Activated CD4-positive, alpha-beta T cell treated with anti-CD3 and anti-CD28 coated beads for 48 hours (primary cell): ENCODE results near the gene PANX3.

Experiments
- DNase-seq: peaks from one replicate; pipeline ENCODE4 v3.0.0-alpha.2; 2020

The PANX3 gene

DNA sequence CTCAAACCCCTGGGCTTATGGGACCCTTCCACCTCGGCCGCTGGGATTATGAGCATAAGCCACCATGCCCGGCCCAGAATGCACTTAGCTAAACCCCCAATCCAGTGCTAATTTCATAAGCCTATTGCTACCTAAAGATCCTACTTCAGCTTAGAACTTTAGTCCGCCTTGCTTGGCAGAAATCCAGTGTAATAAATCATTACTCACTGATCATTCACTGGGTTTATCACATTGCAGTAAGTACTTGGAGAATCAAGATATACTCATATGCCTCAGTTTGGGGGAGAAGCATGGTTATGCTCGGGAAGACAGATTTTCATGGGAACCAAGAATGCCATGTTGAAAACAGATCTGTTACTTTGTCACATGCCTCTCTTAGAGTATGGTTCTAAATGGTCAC, 7.6 kb downstream of the PANX3 start:
- no peak for DNase-seq

DNA sequence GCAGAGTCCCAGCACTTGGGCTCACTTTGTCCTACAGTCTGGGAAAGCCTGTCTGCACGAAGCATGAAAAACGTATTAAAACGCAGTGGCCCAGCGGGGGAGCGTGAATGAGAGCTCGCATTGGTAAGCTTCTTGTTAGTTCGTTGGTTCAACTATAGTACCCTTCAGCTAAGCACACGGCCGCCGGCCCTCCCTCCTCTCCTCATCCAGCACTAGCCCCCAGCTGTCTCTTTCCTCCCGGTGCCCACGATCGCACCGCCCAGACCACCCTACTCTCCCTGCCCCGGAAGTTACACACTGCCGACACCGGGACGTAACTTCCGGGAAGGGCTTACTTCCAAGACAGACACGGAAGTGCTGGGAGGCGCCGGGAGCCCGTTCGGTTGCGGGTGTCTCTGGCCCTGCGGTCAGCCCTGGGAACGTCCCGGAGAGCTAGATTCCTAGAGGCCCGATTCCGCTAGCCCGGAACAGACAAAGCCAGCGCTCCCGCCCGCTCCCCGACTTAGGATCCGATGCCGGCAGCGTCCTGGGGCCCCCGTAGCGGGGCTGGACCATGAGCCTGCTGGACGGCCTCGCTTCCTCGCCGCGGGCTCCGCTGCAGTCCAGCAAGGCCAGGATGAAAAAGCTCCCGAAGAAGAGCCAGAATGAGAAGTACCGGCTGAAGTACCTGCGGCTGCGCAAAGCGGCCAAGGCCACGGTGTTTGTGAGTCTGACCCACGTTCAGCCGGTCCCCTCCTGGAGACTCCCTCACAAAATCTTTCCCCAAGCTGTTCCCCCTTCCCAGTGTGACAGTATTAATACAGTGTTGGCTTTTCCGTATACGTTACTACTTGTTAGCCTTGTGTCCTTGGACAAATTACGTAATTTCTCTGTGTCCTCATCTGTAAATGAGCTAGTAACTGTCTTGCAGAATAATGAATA, 11.6 kb downstream of the PANX3 start, which contains the start of gene TBRG1:
TSS of gene TBRG1 (plus strand) at position 334 of the 921 bp plus-strand sequence. CDS start at position 554, 220 bp downstream.
- peak; percentile 86 for DNase-seq

DNA sequence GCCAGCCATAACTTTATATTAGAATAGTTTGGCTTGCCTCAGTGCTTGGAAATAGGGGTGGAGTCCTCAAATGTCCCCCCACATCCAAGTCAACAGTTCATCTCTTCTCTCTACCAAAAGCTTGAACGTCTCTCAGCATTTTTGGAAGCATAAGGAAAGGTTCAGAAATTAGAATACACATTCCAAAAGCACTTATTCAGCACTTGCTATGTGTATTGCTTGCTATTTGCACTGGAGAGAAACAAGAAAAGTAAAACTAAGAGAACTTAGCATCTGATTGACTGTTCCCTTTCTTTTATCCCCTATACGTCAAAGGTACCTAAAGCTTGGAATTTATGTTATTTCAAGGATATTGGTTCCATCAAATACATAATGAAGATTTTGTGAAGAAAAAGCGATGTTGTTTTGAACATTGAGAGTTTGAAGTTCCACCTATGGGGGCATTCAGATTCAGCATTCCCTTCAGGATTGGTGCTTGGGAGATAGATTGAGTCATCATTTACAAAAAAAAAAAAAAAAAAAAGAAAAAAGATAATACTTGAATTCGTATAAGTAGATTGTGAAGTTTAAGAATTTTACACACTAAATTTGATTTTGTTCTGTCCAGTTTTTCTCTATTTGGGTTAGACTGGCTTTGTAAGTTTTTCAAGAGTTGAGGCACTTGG, 12.8 kb downstream of the PANX3 start:
- DNase-seq, result no peak

DNA sequence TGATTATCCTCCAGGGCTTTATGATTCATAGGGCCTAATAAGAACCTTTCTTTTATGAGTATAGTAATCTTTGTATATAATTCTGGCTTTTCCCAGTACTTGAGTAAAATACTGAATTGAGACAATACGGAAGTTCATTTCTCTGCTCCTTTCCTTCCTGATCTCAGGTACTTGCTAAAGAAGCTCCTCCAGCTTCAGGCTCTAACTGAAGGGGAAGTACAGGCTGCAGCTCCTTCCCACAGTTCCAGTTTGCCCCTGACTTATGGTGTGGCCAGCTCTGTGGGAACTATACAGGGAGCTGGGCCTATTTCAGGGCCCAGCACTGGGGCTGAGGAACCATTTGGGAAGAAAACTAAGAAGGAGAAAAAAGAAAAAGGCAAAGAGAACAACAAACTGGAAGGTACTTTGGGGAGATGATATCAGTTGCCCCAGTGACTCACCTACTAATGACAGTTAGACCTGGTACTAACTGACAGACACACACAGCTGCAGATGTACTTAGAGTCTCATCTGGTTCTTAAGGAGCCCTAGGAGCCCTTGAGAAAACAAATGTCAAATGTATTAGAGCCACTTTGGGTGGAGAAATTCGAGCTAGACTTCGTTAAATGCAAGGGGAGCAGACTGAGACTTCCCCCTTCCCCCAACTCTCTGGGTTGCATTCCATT, 14.4 kb downstream of the PANX3 start:
- no peak for DNase-seq

DNA sequence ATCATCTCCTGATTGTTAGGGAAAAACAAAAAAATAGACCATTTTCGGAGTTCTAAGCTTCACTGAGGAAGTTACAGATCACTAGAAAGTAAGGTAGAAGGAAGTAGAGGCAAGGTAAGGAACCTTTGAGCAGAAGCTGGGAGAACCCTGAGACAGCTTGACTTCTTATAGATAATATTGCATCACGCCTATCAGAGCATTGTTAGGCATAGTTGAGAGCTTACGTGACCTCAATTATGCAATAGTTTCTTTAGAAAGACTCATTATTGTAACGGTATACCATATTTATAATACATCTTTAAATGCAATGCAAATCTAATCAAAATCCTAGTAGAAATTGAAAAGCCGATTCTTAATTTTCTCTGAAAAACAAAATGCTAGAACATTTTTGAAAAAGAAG, 16.3 kb downstream of the PANX3 start:
- no peak for DNase-seq

DNA sequence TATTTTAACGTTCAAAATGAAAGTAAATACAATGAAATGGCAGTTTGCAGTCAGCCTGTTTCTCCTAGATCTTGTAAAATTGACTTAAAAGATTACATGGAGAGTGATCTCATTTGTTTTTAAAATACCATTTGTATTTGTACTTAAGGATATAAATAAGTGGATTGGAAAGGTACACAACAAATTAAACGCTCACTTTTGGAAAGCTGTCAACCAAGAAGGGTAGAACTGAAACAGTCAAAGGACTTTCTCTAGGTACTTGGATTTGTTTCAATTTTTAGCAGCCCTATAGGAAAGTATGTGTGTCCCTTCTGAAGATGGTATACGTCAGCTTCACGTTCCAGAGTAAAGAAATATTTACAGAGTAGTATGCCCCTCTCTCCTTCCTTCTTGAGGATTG, 18.7 kb downstream of the PANX3 start:
- DNase-seq, result no peak

DNA sequence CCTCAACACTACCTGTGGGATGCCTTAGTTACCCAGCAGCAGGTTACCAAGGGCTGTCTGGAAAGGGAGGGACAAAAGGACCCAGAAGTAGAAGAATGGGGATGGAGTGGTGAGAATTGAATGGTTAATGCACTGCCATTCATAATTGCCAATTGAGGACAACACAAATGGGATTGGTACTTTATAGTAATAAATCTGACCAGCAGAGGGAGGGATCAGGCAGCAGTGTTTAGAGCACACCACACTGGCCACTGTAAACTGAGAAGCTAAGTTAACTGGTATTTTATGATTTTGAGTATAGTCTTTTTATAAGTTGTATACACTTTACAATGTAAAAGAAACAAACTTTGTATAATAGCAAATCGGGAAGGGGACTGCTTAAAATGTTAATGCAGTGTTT, 22.1 kb downstream of the PANX3 start:
- no peak for DNase-seq

DNA sequence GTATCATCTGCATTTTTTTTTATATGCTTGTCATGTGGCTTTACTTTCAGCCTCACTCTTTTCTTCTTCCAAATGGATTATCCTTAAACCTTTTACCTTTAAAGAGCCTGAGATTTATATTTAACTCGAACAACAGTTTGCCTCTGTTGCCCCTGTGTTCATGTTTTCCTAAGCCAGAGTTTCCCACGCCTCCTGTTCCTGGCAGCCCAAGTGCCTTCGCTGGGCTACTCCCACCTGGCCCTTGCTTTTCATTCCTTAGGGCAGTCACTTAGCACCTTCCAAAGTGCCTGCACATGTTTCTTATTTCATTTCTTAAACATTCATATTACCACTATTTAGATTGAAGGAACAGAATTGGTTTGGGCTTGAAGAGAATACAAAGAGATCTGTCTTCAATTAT, 24.7 kb downstream of the PANX3 start:
- no peak for DNase-seq

DNA sequence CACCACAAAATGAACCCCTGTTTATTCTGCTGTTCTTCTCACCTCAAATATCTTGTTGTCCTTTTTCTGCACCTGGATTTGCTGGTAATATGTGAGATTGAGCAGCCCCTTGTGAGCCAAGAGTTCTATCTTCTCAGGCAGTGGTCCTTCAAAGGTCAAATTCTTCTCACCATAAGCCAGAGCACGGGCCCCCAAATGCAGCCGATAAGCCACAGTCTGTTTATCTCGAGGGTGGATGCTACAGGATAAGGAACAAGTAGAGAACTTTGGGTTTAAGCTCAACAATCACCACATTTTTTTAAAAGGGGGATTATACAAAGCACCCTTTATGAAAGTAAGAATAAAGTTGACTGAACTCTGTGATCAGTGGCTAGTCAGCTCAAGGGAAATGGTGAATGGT, 27.3 kb downstream of the PANX3 start:
- DNase-seq, result no peak

DNA sequence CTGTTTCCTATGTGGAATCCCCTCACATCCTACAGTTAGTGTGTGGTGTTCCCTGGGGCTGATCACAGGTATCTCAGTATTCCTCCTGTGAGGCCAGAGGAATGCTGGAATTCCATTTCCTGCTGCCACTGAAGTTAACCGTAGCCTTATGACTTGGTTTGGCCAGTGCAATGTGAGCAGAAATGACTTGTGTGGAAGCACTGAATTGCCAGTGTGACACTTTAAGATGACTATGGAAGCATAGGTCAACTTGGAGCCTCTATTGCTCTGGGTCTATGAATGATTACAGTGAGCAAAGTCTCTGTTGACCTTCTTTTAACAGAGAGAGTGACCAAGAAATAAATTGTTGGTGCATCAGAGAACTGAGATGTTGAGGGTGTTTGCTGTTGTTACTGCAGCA, 28.0 kb downstream of the PANX3 start:
- DNase-seq, result no peak

DNA sequence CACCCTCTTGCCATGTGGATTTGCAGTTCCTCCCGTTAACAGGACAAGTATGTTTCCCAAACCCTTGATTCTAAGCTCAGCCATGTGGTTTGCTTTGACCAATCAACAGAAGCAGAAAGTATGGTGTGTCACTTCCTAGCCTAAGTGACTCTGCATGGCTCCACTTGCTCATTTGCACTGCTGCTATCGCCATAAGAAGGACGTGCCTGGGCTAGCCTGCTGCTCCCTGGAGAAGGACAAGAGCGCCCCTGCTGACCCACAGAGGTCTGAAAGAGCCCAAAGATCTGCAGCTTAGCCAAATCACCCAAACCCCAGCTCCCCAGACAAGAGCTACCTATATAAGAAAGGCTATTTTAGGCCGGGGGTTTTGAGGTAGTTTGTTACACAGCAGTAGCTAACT, 29.4 kb downstream of the PANX3 start:
- DNase-seq, result no peak

DNA sequence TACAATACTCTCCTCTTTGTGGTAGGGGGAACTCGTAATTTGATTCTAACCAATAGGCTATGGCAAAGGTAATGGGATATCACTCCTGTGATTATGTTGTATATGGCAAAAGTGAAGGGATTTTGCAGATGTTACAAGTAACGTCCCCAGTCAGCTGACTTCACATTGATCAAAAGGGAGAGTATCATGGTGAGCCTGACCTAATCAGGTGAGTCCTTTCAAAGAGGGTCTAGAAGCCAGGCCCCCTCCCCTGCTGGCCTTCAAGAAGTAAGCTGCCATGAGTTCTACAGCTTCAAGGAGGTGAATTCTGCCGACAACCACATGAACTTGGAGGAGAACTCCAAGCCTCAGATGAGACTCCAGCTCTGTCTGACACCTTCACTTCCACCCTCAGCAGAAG, 31.4 kb downstream of the PANX3 start:
- DNase-seq, result no peak

DNA sequence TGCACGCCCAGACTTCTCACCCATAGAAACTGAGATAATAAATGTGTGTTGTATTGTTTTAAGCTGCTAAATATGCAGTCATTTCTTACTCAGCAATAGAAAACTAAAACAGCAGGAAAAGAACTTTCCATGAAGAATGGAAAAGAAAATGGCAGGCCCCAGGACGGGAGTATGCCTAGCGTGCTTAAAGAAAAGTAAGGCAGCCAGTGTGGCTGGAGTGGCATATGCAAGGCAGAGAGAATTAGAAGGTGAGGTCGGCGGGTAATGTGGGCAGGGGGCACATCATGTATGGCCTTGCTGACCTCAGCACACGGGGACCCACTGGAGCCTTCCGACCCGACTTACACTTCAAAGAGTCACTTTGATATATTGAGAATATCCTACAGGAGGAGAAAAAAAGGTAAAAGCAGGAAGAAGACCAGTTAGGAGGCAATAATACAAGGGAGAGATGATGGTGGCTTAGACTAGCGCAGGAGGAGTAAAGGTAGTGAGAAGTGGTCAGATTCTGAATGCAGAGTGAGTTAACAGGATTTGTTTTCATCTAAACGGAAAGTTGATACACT, 31.9 kb downstream of the PANX3 start:
- DNase-seq, result no peak

DNA sequence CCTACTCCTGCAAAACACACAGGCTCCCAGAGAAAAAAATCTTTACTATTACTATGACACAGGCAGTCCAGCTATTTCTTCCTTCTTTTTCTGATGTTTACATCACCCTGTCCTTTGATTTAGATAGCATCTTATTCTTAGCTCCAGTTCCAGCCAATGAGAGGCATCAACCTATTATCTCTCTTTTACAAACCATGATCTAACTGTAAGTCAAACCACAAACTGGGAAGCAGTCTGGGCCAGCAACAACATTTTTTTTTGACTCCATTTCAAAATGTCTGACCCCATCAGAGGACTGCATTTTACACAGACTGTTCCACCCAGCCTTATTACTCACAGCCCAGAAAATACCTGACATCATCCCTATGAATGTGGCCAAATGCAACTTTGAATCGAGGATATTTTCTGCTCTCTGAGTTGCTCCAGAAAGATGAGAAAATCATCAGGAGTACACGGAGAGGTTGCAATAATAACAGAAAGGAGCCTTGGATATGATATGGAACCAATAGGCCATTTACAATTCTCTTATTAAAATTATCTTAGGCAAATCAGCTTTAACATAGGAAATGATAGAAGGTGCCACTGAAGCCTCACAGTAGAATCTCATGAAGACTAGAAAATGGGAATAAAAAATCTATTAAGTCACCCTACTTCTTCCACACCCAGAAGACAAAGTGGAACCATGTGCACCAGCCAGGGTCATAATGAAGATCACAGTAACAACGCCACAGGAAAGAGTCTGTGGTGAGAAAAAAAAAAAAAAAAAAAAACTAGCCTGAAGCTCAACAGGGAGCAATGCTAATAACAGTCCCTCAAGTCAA, 32.6 kb downstream of the PANX3 start:
- DNase-seq, result no peak

DNA sequence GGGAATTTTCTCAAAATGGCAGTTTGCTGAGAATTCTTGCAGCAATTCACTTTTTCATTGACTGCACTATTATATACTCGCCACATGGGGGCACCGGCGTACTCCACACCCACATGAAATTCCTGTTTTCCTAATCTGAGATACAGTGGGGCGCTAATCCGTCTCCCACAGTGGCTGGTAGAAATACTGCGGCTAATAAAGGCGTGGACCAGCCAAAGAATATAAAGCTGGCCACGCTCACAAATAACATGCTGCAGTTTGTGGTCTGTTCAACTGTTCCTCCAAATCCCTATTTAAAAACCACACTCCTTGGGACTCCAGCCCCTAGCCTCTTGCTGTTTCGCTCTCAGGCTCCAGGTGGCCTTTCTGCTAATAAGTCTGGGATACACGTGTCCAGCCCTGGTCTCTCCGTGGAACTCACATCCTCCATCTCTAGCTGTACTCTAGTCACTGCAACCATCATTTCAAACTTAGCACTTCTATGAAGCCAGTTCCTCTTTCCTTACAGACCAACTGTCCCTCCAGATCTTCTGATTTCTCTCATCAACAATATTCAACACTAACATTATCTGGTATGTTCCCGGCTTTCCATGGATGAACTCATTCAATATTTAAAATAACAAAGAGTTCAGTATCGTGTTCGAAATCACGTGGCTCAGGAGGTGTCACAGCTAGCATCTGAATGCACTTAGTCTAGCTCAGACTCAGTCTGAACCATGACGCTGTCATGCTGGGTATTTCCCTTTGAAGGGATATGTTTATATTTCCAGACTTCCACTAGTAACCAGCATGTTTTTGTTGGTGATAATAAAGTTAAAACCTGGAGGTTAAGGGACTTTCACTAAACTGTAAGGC, 33.4 kb downstream of the PANX3 start:
- peak; percentile 15 for DNase-seq

DNA sequence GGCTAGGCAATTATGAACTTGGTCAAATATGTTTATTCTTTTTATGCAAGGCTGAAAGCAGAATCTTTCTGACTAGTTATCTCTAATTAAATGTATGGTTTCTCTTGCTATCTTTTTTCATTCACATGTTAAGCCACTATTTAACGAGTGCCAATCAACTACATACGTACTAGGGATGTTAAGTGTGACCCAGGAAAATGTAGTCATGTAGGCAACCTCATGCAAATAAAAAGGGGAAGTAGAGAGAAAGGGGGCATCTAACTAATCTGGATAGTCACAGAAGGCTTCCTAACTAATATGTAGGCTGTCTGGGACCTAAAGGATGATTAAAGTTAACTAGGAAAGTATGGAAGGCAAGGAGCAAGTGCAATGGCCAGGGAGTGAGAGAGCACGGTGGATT, 34.9 kb downstream of the PANX3 start:
- DNase-seq, result no peak

DNA sequence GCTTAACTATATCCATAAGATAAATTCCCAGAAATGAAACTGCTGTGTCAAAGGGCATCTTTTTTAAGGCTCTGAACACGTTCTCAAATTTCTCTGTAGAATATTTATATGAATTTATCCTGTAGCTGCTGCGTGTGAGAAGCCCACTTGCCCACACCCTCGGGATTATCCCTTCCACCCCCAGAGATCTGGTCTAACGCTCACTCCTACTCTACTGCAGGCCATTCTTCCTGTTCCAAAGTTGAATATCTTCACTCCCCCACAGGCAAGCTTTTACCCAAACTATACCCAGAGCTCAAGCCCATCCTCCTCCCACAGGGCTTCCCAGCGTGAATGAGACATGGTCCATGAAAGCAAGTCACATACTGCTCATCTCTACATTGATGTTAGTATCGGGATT, 37.4 kb downstream of the PANX3 start:
- no peak for DNase-seq

DNA sequence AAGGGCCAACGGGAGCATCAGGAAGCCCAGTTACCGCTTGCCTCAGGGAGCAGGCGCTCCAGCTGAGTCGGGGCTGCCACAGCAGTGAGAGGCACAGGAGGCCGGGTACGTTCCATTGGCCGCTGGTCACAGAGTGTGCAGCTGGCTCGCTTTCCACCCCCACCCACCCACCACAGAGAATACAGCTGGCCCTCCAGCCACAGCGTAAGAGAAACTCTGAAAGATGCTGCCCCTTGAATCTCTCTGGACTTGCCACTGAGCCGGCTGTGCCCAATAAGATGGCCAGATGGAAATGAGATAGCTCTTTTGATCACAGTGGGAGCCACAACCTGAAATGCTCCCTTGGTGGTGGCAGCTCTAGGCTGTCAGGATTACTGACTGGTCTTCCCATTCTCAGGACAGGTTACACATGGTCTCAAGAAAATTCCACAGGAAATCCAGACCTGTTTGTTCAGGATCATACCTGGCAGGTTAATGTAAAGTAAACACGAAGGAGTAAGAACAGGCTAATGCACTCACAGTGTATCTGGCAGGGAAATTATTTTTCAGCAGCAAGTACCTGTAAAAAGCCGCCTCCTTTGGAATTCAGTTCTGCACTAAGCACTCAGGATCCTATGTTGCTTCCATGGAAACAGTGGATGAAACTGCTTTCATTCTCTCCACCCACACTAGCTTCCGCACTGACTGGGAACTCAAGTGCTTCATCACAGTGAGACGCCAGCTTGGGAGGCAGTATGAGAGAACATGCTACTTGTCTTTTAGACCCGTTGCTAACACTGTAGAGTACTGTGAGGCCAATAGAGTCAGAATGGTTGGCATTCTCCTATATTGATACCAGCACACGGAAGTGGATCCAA, 45.8 kb downstream of the PANX3 start:
- DNase-seq, result no peak

DNA sequence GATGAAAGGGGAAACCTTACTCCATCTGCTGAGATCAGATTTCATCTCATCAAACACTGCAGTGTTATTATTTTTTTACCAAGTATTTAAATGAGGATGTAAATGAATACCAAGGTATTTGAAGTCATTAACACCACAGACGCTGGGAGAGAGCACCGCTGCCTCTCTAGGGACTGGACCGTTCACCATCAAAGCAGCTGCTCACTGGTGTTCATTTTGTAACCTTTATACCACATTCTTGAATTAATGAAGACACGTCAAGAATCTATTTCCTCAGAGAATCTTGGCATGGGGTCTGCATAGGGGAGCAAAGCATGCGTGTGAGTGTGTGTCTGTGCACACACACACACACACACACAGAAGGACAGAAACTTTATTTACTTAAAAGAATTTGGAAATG, 46.7 kb downstream of the PANX3 start:
- DNase-seq, result no peak

DNA sequence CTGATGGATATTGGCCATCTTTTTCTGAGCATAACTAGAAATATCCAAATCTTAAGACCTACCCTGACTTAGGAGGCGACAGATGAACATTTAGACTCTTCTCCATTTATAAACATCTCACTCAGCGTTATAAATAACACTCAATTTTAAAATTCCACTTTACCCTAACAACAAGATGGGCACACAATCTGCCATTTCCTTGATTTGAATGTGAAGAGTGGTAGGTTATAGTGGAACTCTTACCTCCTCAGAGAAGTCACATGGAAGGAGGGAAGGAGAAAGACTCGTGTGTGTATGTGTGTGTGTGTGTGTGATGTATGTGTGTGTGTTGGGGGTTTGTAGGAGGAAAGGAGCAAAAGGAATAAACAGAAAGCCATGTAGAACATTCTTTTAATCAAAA, 47.3 kb downstream of the PANX3 start:
- no peak for DNase-seq

DNA sequence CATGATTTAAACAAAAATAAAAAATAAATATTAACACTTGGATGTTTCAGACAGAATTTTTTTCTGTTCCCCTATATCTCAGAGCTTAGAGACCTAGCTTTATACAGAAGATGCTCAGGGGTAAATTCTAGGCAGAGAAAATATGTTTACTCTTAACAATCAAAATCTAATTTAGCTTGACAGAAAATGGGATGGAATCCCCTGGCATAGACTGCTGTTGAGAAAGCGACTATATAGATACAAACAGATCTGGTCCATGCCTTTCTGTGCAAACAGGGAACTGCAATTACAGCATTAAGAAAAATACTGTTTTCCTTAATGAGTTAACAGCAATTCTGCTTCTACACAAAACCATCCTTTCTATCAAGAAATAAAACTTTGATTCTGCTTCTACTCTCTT, 47.8 kb downstream of the PANX3 start:
- no peak for DNase-seq
